ENCODE data around the gene CCDC152.

Gene CCDC152

GRCh38 chr5:42830924-42831323, 74.3 kb downstream of the CCDC152 start:
- ChIA-PET CTCF (no interaction called here), POLR2A (no interaction called here)
- no peak for DNase-seq (ENCODE audit: extremely low spot score)
- TF ChIP-seq, protein P1, sequence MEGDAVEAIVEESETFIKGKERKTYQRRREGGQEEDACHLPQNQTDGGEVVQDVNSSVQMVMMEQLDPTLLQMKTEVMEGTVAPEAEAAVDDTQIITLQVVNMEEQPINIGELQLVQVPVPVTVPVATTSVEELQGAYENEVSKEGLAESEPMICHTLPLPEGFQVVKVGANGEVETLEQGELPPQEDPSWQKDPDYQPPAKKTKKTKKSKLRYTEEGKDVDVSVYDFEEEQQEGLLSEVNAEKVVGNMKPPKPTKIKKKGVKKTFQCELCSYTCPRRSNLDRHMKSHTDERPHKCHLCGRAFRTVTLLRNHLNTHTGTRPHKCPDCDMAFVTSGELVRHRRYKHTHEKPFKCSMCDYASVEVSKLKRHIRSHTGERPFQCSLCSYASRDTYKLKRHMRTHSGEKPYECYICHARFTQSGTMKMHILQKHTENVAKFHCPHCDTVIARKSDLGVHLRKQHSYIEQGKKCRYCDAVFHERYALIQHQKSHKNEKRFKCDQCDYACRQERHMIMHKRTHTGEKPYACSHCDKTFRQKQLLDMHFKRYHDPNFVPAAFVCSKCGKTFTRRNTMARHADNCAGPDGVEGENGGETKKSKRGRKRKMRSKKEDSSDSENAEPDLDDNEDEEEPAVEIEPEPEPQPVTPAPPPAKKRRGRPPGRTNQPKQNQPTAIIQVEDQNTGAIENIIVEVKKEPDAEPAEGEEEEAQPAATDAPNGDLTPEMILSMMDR (IDR thresholded peaks at IDR 0.05; ENCODE audit: control extremely low read depth, extremely low read depth, low read depth, missing control alignments) = no peak

GRCh38 chr5:42832060-42832459, 75.4 kb downstream of the CCDC152 start:
- TF ChIP-seq, protein P1 (IDR thresholded peaks at IDR 0.05; ENCODE audit: control extremely low read depth, extremely low read depth, low read depth, missing control alignments) = no peak
- no peak for DNase-seq (ENCODE audit: extremely low spot score)
- ChIA-PET POLR2A (no interaction called here), CTCF (no interaction called here)

DNA sequence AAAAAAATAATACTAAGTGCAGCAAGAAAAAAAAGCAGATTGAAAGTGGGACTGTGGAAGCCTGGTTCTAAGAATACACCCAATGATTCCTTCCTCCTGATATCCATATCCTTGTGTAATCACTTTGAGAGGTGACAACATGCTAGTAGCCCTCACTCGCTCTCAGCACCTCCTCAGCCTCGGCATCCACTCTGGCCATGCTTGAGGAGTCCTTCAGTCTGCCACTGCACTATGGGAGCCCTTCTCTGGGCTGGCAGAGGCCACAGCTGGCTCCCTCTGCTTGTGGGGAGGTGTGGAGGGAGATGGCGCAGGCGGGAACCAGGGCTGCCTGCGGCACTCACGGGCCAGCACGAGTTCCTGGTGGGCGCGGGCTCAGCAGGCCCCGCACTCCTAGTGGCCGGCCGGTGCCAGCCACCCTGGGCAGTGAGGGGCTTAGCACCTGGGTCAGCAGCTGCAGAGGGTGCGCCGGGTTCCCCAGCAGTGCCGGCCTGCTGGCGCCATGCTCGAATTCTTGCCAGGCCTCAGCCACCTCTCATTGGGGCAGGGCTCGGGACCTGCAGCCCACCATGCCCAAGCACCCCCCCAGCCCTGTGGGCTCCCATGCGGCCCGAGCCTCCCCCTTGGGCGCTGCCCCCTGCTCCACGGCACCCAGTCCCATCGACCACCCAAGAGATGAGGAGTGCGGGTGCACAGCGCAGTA, 79.6 kb downstream of the CCDC152 start:
- no peak for DNase-seq (ENCODE audit: extremely low spot score)
- TF ChIP-seq, protein P1 (IDR thresholded peaks at IDR 0.05; ENCODE audit: control extremely low read depth, extremely low read depth, low read depth, missing control alignments) = no peak
- ChIA-PET CTCF (no interaction called here), POLR2A (no interaction called here)

- POLR2A ChIA-PET = no interaction called here
- TF ChIP-seq, protein P1 (IDR thresholded peaks at IDR 0.05; ENCODE audit: control extremely low read depth, extremely low read depth, low read depth, missing control alignments) = no peak
- CTCF ChIA-PET = interaction anchor here (0.9 to 1.5 kb wide), 3 partner anchors 10 to 52 kb away, joined by 3 to 6 read pairs (median 3); no protein-coding TSS in a partner anchor
- no peak for DNase-seq (ENCODE audit: extremely low spot score)
Measured at GRCh38 chr5:42837601-42838000, 81.0 kb downstream of the CCDC152 start.

DNA sequence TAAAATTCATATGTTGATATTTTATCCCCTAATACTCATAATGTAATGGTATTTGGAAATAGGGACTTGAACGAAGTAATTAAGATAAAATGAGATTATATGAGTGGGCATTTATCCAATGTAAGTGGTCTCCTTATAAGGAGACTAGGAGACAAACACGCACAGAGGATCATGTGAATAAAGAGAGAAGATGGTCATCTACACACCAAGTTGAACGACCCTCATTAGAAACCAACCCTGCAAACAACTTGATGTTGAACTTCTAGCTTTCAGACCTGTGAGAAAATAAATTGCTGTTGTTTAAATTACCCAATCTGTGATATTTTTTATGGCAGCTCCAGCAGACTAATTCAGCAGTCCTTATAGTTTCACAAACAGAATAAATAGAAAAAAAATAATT, 82.6 kb downstream of the CCDC152 start:
- no peak for DNase-seq (ENCODE audit: extremely low spot score)
- TF ChIP-seq, protein P1 (IDR thresholded peaks at IDR 0.05; ENCODE audit: control extremely low read depth, extremely low read depth, low read depth, missing control alignments) = no peak
- POLR2A ChIA-PET = no interaction called here
- CTCF ChIA-PET = no interaction called here

GRCh38 chr5:42840269-42840668, 83.7 kb downstream of the CCDC152 start:
- DNase-seq (ENCODE audit: extremely low spot score) = no peak
- TF ChIP-seq, protein P1 (IDR thresholded peaks at IDR 0.05; ENCODE audit: control extremely low read depth, extremely low read depth, low read depth, missing control alignments) = no peak
- CTCF ChIA-PET = interaction anchor here (0.8 kb wide), 1 partner anchor 30 kb away, joined by 3 read pairs; no protein-coding TSS in a partner anchor
- POLR2A ChIA-PET = no interaction called here
